SIG-M5 treated with dmso at 0.1 percent for 504 hours (cell line): ENCODE measurements around the gene DNASE2.
A peak's percentile ranks its signal among the peaks of the same experiment; 100 is the strongest.
"Not testable (repeated sequence)": the region's sequence is repeated elsewhere in the genome, so short reads cannot be mapped to it uniquely, and the experiment has no call there.

ENCODE experiments used
- DNase-seq: peaks from one replicate; lab custom pipeline; 2025; ENCODE audit not compliant: unreplicated experiment; lab: John Stamatoyannopoulos, UW

The DNASE2 gene

DNA sequence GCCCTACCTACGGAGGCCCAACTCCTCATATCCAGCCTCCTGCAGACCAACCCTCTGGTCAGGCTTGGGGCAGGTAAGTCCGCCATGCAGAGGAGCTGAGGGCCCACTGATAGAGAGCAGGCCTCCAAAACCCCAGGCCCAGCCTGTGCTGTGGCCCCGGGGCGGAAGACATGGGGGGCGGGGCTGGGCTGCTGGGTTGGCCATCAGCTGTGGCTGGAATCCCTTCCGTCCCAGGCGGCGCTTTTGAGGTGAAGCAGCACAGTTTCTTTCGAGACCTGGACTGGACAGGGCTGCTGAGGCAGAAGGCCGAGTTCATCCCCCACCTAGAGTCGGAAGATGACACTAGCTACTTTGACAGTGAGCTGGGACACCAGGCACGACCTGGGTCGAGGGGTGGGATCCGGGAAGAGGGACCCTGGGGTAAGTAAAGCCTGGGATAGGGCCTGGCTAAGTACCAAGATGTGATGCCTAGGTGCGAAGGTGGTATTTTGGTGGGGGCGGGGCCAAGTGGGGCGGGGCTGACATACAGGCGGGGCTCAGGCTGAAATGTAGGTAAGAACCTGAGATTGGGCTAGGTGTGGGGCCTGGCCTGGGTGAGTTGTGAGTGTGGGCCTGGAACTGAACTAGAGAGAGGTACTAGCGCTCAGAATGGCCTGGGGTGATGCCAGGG, 15.4 kb downstream of the DNASE2 start:
- no peak for DNase-seq

DNA sequence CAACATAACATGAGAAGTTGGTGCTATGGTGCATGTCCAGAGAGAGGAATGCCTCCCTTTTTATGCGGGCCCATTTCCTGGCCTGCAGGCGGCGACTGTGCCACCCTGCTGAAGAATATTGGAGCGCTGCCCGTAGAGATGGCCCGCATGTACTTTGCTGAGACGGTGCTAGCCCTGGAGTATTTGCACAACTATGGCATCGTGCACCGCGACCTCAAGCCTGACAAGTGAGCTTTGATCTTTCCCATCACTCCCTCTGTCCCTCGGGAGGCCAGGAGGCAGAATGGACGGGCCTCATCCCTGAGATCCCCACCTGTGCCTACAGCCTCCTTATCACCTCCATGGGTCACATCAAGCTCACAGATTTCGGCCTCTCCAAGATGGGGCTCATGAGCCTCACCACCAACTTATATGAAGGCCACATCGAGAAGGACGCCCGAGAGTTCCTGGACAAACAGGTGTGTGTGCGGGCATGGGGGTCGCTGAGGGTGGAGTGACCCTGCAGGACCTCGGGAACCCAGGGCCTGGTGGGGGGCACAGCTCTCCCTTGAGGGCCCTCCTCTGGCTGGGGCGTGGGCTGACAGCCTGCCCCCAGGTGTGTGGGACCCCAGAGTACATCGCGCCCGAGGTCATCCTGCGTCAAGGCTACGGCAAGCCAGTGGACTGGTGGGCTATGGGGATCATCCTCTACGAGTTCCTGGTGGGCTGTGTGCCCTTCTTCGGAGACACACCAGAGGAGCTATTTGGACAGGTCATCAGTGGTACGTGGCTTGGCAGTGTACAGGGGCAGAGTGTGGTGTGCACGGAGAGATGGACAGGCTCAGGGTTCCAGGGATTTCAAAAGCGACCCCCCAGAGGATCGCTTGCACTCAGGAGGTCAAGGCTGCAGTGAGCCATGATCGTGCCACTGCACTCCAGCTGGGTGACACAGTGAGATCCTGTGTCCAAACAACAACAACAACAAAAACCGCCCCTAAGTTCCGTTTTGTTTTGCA, 16.2 kb downstream of the DNASE2 start:
- DNase-seq: no peak

DNA sequence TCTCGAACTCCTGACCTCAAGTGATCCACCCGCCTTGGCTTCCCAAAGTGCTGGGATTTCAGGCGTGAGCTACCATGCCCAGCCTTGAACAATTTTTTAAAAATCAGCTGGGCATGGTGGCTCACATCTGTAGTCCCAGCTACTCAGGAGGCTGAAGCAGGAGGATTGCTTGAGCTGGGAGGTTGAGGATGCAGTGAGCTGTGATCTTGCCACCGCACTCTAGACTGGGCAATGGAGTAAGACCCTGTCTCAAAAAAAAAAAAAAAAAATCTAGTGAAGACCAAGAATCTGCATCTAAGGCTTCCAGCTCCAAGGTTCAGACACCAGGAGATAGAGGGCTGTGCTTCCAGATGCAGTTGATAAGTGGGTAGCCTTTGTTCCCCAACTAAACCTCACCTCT, 17.1 kb downstream of the DNASE2 start:
- DNase-seq: no peak

DNA sequence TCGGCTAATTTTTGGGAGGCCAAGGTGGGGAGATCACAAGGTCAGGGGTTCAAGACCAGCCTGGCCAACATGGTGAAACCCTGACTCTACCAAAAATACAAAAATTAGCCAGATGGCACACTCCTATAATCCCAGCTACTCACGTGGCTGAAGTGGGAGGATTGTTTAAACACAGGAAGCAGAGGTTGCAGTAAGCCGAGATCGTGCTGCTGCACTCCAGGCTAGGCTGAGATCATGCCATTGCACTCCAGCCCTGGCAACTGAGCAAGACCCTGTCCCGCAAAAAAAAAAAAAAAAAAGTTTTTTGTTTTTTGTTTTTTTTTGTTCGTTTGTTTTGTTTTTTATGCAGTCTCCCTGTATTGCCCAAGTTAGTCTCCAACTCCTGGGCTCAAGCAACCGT, 21.7 kb downstream of the DNASE2 start:
- DNase-seq: no peak

DNA sequence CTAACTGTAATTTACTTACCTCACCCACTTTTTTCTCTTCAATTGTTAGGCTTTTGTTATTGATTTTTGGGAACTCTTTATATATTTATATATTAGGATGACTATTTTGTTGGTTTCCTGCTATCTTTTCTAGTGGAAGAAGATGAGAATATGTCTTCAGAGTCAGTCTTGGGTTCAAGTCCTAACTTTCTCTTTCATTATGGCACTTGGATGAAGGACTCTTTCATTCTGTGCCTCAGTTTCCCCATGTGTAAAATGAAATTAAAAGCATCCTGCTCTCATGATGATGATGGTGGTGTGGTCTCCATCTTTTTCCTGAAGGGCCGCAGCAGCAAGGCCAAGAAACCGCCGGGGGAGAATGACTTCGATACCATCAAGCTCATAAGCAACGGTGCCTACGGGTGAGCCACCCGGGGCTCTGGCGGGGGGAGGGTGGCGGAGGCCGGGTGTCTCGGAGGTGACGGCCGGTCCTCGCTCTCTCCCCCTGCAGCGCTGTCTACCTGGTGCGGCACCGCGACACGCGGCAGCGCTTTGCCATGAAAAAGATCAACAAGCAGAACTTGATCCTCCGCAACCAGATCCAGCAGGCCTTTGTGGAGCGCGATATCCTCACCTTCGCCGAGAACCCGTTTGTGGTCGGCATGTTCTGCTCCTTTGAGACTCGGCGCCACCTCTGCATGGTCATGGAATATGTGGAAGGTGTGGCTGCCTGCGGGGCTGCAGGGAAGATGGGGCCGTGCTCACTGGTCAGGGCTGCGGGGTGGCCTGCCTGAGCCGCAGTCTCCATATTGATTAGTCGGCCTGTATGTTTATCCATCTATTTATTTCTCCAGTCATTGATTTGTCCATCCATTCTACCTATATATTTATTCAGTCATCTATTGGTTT, 23.0 kb downstream of the DNASE2 start:
- DNase-seq: no peak

DNA sequence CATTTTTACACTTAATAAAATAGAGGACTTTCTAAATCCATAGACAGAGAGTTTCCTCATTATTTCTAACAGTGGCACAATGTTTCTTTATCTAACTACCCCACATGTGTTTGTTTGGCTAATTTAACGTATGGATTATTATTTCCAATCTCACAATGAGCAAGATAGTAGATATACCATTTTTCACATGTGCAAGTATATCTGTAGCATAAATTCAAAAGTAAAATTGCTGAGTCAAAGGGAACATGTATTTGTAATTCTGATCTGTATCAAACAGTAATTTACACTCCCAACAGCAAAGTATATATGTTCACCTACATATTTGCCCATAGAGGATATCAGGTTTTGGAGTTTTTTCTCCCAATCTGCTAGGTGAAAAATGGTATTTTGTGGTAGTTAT, 24.6 kb downstream of the DNASE2 start:
- DNase-seq: no peak

DNA sequence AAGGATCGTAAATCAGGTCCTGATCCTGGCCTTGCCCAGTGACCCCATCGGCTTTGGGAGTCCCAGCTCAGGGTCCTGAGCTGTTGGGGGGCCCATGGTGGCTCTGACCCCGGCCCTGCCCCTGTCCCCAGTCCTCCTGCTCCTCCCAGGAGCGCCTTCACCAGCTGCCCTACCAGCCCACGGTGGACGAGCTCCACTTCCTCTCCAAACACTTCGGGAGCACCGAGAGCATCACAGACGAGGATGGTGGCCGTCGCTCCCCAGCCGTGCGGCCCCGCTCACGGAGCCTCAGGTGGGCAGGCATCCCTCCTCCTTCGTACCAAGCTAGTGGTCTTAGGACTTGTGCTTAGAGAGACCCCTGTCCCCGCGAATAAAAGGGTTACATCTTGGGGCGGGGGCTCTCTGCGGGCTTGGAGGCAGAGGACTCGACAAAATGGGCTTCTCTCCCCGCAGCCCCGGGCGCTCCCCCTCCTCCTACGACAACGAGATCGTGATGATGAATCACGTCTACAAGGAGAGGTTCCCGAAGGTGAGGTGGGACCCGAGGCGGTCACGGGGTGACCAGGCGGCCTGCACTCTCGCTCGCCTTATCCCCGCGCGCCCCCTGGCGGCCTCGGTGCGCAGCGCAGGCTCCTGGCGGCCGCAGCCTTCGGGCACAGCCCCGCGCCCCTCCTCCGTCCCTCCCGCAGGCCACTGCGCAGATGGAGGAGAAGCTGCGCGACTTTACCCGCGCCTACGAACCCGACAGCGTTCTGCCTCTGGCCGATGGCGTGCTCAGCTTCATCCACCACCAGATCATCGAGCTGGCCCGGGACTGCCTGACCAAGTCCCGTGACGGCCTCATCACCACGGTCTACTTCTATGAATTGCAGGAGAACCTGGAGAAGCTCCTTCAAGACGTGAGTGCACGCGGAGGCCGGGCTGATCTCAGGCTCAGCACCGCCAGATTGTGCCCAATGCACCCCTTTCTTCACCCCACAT, 33.8 kb downstream of the DNASE2 start:
- peak; percentile 64 for DNase-seq

DNA sequence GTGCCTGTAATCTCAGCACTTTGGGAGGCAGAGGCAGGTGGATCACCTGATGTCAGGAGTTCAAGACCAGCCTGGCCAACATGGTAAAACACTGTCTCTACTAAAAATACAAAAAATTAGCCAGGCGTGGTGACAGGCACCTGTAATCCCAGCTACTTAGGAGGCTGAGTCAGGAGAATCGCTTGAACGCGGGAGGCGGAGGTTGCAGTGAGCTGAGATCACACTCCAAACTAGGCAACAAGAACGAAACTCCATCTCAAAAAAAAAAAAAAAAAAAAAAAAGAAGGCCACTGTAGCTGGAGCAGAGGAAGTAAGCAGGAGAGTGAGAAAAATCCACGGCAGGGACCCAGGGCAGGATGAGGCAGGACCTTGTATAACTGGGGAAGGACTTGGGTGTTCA, 34.6 kb downstream of the DNASE2 start:
- DNase-seq: not testable (repeated sequence)

DNA sequence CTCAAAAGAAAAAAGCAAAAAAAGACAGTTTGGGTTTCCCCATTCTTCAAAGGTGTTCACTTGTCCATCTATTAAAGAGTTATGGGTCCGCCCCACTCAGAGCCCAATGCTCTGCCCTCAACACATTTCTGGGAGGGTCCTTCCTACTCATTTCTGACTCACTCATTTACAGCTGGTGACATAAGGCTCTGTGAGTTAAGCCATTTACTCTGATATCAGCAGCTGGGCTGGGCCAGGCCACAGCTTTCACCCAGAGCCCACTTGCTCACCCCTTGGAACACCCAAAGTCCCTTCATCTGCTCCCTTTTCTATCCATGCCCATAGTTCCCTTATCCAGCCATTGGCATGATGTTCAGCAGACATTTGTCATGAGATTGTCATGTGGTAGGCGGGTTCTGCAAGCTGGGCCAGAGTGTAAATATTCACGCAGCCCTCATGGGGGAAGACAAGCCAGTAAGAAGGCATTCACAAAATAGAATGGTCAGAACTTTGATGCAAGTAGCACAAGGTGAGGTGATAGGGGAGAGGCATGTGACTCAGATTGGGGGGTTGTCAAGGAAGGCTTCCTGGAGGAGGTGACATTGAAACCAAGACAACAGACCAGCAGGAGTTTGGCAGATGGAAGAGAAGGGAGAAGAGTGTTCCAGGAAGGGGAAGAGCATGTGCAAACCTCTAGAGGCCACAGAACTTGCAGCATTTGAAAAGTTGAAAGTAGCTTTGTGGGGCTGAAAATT, 37.1 kb downstream of the DNASE2 start:
- DNase-seq: no peak

DNA sequence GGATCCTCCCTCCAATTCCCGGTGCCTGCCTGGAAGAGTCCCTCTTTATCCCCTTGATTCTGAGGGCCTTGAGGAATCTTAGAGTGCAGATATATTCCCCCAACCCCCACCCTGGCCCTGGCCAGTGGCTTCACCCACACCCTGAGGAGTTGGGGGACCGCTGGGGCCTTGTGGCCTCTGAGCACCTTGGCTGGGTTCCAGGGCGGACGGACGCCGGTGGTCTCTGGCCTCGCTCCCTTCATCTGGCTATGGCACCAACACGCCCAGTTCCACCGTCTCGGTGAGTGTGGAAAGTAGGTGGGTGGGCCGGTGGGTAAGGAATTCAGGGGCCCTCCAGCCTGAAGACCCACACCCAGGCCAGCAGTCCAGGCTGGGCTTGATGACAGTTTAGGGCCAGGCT, 37.9 kb downstream of the DNASE2 start:
- DNase-seq: no peak

DNA sequence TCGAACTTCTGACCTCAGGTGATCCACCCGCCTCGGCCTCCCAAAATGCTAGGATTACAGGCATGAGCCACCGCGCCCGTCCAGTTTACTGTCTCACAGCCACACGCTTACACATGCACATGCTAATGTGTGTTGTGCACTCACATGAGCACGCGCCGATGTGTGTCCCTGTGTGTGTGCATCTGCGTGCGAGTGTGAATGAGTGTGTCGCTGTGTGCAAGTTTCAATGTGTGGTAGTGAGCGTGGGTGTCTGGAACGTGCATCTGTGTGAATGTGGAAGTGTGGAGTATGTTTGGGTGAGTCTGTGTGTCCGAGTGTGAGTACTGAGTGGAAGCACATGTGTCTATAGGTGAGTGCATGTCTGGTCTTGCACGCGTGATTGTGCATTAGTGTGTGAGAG, 38.7 kb downstream of the DNASE2 start:
- no peak for DNase-seq

DNA sequence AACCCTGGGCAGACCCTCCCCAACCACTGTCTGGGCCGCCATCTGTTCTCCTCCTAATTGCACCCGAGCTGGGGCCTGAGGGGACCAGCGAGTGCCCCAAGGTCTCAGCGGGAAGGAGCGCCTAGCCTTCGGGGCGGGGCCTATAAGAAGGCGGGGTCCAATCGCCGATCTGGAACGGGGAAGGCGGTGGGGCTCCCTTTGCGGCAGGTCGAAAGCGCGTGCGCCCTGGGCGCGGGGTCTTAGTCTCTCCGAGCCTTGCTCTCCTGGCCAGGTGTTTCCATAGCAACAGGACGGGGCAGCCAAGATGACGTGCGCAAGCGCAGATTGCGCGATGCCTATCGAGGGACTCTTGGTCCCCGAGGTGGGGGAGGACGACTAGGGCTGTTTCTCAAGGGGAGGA, 40.2 kb downstream of the DNASE2 start:
- DNase-seq: no peak

DNA sequence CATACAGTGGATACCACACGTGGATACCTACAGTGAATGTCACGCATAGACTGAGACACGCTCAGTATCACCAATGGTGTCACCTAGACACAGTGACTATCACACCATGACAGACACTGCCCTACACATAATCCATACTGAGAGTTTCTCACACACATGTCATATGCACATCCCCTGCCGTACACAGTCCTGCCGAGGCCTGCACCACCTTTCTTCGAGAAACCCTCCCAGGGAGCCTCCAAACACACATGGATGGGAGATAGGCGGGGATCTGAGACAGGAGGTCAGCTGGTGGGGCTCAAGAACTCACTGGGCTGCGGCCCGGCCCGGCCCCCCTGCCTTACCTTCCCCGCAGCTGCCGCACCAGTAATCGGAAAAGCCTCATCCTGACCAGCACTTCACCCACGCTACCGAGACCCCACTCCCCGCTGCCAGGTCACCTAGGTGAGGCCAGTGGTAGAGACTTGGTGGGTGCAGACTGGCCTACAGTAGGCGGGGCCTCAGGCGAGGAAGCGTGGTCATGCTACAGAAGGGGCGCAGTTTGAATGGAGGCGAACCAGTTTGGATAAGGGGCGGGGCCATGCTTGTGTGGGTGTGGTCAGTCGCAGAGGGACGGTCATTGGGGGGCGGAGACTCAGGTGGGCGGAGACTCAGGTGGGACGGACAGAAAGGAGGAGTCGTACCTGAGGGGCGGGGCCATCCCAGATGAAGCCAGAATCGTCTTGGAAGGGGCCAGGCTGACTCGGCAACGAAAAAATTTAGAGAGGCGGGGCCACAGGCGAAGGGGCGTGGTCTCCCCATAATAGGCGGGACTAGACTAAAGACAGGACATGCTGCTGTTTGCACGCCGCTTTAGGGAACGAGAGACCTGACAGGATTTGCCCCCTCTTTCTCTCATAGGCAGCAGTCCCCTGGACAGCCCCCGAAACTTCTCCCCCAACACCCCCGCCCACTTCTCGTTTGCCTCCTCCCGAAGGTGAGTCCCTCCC, 40.9 kb downstream of the DNASE2 start:
- DNase-seq: peak; percentile 44

DNA sequence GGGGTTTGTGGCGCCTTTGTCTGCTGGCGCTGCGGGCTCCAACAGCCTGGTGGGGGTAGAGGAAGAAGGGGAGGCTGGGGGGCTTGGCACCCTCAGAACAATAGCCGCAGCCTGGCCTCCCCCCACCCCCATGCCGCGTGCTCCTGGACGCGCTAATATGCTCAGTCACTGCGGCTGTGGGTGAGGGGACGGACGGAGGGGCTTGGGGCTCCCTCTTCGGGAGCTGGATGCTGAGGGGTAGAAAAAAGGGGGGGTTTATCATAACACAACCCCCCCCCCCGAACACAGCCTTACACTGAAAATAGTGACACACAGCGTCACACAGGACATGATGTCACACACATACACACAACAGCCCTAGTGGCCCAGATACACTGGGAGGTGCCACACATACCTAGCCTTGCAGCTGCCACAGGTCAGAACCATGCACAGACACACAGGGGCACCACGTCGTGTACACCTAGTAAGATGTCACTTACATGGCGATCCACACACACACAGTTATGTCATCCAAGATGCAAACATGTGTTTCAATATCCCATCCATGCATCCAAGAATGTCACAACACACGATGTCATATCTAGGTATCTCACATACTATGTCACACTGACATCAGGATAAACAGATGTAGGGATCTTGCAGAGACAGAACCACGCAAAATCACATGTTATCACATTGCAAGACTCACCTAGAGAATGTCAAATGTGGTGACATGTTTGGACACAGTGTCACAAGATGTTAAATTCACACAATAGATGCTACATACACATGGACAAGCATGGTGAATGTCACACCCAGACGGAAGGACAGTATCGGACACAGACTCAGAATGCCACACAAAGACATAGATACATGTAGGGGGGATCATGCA, 42.1 kb downstream of the DNASE2 start:
- peak; percentile 11 for DNase-seq

DNA sequence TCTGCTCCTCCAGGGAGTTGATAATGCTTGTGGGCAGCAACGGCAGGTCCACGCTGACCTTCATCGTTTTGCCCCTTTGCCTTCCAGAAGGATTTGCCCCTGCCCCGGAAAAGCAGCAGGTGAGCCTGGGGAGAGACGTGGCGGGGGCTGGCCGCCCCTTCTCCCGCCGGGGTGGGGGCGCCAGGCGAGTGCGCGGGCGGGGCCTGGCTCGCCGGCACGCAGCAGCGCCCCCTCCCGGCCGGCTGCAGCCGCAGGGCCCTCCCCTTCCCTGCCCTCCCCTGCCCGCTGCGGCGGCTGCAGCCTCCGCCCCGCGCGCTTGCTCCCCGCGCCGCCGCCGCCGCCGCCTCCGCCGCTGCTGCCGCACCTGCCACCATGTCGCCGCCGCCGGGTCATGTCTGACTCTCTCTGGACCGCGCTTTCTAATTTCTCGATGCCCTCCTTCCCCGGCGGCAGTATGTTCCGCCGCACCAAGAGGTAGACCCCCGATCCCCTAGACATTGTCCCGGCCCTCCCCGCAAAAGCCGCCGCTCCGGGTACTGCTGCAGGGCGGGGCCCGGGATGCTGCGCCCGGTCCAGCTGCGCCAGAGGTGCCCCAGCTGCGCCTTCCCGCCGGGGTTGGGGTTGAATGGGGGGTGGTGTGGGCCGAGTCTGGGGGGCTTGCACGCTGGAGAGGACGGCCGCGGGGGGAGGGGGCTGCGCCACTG, 42.9 kb downstream of the DNASE2 start, which contains the start of gene MAST1:
TSS of gene MAST1 (plus strand) at position 334 of the 704 bp plus-strand sequence. CDS start at position 392, 58 bp downstream.
- DNase-seq: peak; percentile 52

DNA sequence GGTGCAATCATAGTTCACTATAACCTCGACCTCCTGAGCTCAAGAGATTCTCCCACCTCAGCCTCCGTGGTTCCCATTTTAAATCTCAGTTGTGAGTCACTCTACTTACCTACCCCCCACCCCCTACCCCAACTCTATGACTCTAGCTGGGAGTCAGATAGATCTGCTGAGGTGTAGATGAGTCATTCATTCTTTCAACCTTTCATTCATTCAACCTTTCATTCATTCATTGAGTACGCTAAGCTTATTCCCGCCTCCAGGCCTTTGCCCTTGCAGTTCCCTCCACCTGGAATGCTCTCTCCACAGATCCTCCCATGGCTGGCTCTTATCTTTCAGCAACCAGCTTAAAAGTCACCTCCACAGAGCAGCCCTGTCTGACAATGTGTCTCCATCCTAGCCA, 44.0 kb downstream of the DNASE2 start:
- no peak for DNase-seq

DNA sequence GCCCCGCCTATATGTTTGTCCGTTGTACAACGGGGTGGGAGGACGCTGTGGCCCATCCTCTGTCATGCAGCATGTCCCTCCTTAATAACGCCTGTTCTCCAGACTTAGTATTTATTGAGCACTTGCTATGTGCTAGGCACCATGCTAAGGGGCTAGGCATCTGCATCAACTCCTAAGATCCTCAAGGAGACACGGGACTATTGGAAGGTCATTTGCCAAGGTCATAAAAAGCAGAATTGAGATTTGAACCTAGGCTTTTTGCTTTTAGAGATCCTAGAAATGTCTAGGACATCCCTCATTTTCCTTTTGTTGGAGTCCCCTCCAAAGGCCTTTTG, 44.8 kb downstream of the DNASE2 start:
- DNase-seq: no peak
